Measurements from ENCODE around the gene ZNF821. TPM values are rescaled to one million over a fixed set of nuclear protein-coding genes. Genes with fewer than 3 reads are reported as not detected.
A peak's percentile ranks its signal among the peaks of the same experiment; 100 is the strongest.

The ZNF821 gene
- total and polyA plus RNA-seq, 2 of the 8 experiments (the other 6 are each of a cell fraction or from before 2014, with no cell fraction given), result 9.5 to 14.1 TPM

- peak; percentile 54; the same call in 1 of the 2 replicates for TF ChIP-seq USF2 (IDR thresholded peaks at IDR 0.05; ENCODE audit: low read length)
- no peak for TF ChIP-seq SP2 (IDR thresholded peaks at IDR 0.05; ENCODE audit: low read length)
- TF ChIP-seq POLR2AphosphoS5 (IDR thresholded peaks at IDR 0.05; ENCODE audit: low read depth, low read length), result peak; percentile 97
- peak; percentile 91 for TF ChIP-seq SRF (IDR thresholded peaks at IDR 0.05; ENCODE audit: low read depth, low read length)
- TF ChIP-seq HDAC6 (IDR thresholded peaks at IDR 0.05; ENCODE audit: low read depth, low read length), result no peak
- 0 out of 4 replicates have a peak, but pooled peaks of 1 of the 2 experiments have one; percentile 28 for TF ChIP-seq HDAC2 (IDR thresholded peaks at IDR 0.05; ENCODE audit: borderline replicate concordance in 1 of 2, low read depth in 2 of 2, low read length in 2 of 2)
- TF ChIP-seq BCL11A (IDR thresholded peaks at IDR 0.05; ENCODE audit: low read depth in 2 of 2, low read length in 2 of 2), result no peak
- no peak; the same call in 1 of the 2 replicates for TF ChIP-seq ATF2 (IDR thresholded peaks at IDR 0.05; ENCODE audit: low read length)
- peak; percentile 82 for TF ChIP-seq KDM5A (IDR thresholded peaks at IDR 0.05; ENCODE audit: low read length)
- no peak for TF ChIP-seq CHD1 (IDR thresholded peaks at IDR 0.05; ENCODE audit: low read depth, low read length)
- no peak for TF ChIP-seq RNF2 (IDR thresholded peaks at IDR 0.05; ENCODE audit: borderline replicate concordance, low read depth, low read length, missing control alignments, poor library complexity, severe bottlenecking)
- peak; percentile 95 for TF ChIP-seq ATF3 (IDR thresholded peaks at IDR 0.05; ENCODE audit: insufficient read depth, low read depth, low read length)
- TF ChIP-seq RBBP5 (IDR thresholded peaks at IDR 0.05; ENCODE audit: borderline replicate concordance, low read depth, low read length), result peak; percentile 96; the same call in 1 of the 2 replicates
- no peak for TF ChIP-seq NANOG (IDR thresholded peaks at IDR 0.05; ENCODE audit: insufficient read depth, low read depth, low read length, poor library complexity, severe bottlenecking)
- peak; percentile 52 to 79; a peak in 1 of 4 replicates for TF ChIP-seq SIN3A (conservative IDR thresholded peaks at IDR 0.05 in 1 of 2, IDR thresholded peaks at IDR 0.05 in 1 of 2; ENCODE audit: low read depth in 1 of 2, low read length in 2 of 2)
- no peak for TF ChIP-seq SUZ12 (IDR thresholded peaks at IDR 0.05; ENCODE audit: low read length)
- TF ChIP-seq TBP (IDR thresholded peaks at IDR 0.05; ENCODE audit: low read depth, low read length), result peak; percentile 79; the same call in 1 of the 2 replicates
- TF ChIP-seq ZNF274 (IDR thresholded peaks at IDR 0.05; ENCODE audit: borderline replicate concordance, extremely low read depth, low read length), result no peak
- TF ChIP-seq CEBPB (IDR thresholded peaks at IDR 0.05; ENCODE audit: low read depth, low read length), result peak; percentile 75
Observed at GRCh38 chr16:71845639-71846430, 38.1 kb downstream of the ZNF821 start, which contains the start of gene ATXN1L (continued).
